ENCODE results near the gene ZNF112.

- TF ChIP-seq CTCF (IDR thresholded peaks at IDR 0.05; ENCODE audit: poor library complexity) (no peak), EZH2 (IDR thresholded peaks at IDR 0.05; ENCODE audit: borderline replicate concordance) (no peak), EZH2phosphoT487 (IDR thresholded peaks at IDR 0.05; ENCODE audit: low read depth, severe bottlenecking, unreplicated experiment) (no peak)
Measured at GRCh38 chr19:44374789-44375188, 18.3 kb upstream of the ZNF112 start.

All from hepatocyte (in vitro differentiated cells).